Liver (tissue), 9 donors: ENCODE results near the gene CRAT. TPM values are rescaled to one million over a fixed set of nuclear protein-coding genes. Genes with fewer than 3 reads are reported as not detected.
A peak's percentile ranks its signal among the peaks of the same experiment; 100 is the strongest.

Experiments used
- DNase-seq: peaks from one replicate; pipeline ENCODE4 v3.0.0-alpha.2; 2017; ENCODE audit warnings: low spot score
- H3K27ac ChIP-seq, 2 donors: one replicate each; pipeline ENCODE4 v1.7.0; 2013; ENCODE audit warnings: inconsistent platforms in 2 of 2, low read length in 2 of 2, control low read depth in 1 of 2, low read depth in 1 of 2, mild to moderate bottlenecking in 1 of 2
- H3K27me3 ChIP-seq, 4 donors: one replicate each; pipeline versions ENCODE4 v1.6.1 to v1.7.0; 2013; ENCODE audit warnings: low read length in 3 of 4, inconsistent platforms in 1 of 4, mild to moderate bottlenecking in 1 of 4, moderate library complexity in 1 of 4; ENCODE audit not compliant: control insufficient read depth in 4 of 4, insufficient read depth in 4 of 4
- H3K36me3 ChIP-seq, 4 donors: one replicate each; pipeline versions ENCODE4 v1.6.1 to v1.7.0; 2013; ENCODE audit warnings: low read length in 3 of 4, mild to moderate bottlenecking in 3 of 4, low read depth in 1 of 4, moderate library complexity in 1 of 4; ENCODE audit not compliant: control insufficient read depth in 4 of 4, insufficient read depth in 3 of 4
- H3K4me1 ChIP-seq, 4 donors: one replicate each; pipeline versions ENCODE4 v1.6.1 to v1.7.0; 2013; ENCODE audit warnings: low read length in 3 of 4, mild to moderate bottlenecking in 3 of 4, moderate library complexity in 1 of 4; ENCODE audit not compliant: control insufficient read depth in 4 of 4, insufficient read depth in 4 of 4
- H3K4me3 ChIP-seq, 3 donors: one replicate each; pipeline versions ENCODE4 v1.6.1 to v1.7.0; 2013; ENCODE audit warnings: low read length in 3 of 3, control low read depth in 1 of 3, low read depth in 1 of 3, mild to moderate bottlenecking in 1 of 3
- H3K9ac ChIP-seq, 2 donors: one replicate each; pipeline ENCODE4 v1.7.0; 2013; ENCODE audit warnings: low read length in 2 of 2, mild to moderate bottlenecking in 2 of 2, moderate library complexity in 2 of 2, control low read depth in 1 of 2, low read depth in 1 of 2
- H3K9me3 ChIP-seq, 4 donors: one replicate each; pipeline versions ENCODE4 v1.6.1 to v1.7.0; 2013; ENCODE audit warnings: low read length in 3 of 4; ENCODE audit not compliant: control insufficient read depth in 4 of 4
- EGR1 ChIP-seq, 2 donors: IDR thresholded peaks; 2 replicates each; pipeline ENCODE4 v1.6.1; 2016 to 2018; ENCODE audit warnings: antibody characterized with exemption in 2 of 2, low read depth in 2 of 2
- FOXA1 ChIP-seq: IDR thresholded peaks from 2 replicates; pipeline ENCODE4 v1.6.1; 2016; ENCODE audit warnings: antibody characterized with exemption
- FOXA2 ChIP-seq: IDR thresholded peaks from 2 replicates; pipeline ENCODE4 v1.6.1; 2016; ENCODE audit warnings: antibody characterized with exemption
- GABPA ChIP-seq, 2 donors: IDR thresholded peaks in 1 of 2; conservative IDR thresholded peaks in 1 of 2; 2 replicates each; pipeline ENCODE4 v1.6.1; 2016; ENCODE audit warnings: antibody characterized with exemption in 2 of 2, mild to moderate bottlenecking in 1 of 2, moderate library complexity in 1 of 2
- HNF4A ChIP-seq, 2 donors: conservative IDR thresholded peaks; 2 replicates each; pipeline ENCODE4 v1.6.1; 2016; ENCODE audit warnings: antibody characterized with exemption in 2 of 2, mild to moderate bottlenecking in 2 of 2
- HNF4G ChIP-seq: IDR thresholded peaks from 2 replicates; pipeline ENCODE4 v1.6.1; 2016; ENCODE audit warnings: antibody characterized with exemption
- NR2F2 ChIP-seq: IDR thresholded peaks from 2 replicates; pipeline ENCODE4 v1.6.1; 2016; ENCODE audit warnings: antibody characterized with exemption
- RAD21 ChIP-seq, 2 donors: IDR thresholded peaks; 2 replicates each; pipeline ENCODE4 v1.6.1; 2016; ENCODE audit warnings: antibody characterized with exemption in 2 of 2, mild to moderate bottlenecking in 2 of 2
- SP1 ChIP-seq: IDR thresholded peaks from 2 replicates; pipeline ENCODE4 v1.6.1; 2018; ENCODE audit warnings: antibody characterized with exemption, mild to moderate bottlenecking
- TAF1 ChIP-seq: conservative IDR thresholded peaks from 2 replicates; pipeline ENCODE4 v1.6.1; 2016; ENCODE audit warnings: antibody characterized with exemption, mild to moderate bottlenecking
- WGBS: extraction: QIAGEN DNeasy Blood & Tissue Kit; methylation state at CpG from one replicate; pipeline ENCODE4 v1.1.7; 2013; 5-methylcytosine and 5-hydroxymethylcytosine counted together
- polyA plus RNA-seq, 2 donors: library from polyadenylated mRNA; stranded (reverse) in 1 of 2; unstranded in 1 of 2; fragments of 200-250 nt in 1 of 2; fragments of >200 nt in 1 of 2; fragmentation: Nextera tagmentation in 1 of 2; extraction: Ambion mirVana in 1 of 2; gene quantifications; one replicate each; pipeline versions ENCODE4 v1.2.1 to v1.2.3, GENCODE V29; 2013 to 2015
- total RNA-seq, 2 donors: library from RNA; depleted of rRNA; stranded (reverse); fragments of >200 nt; gene quantifications; one replicate each; pipeline ENCODE4 v1.2.3, GENCODE V29; 2014
- TF ChIP-seq, protein P1 (sequence below): IDR thresholded peaks from 2 replicates; pipeline ENCODE4 v1.6.1; 2016; ENCODE audit warnings: antibody characterized with exemption
- TF ChIP-seq, protein P2 (sequence below): fragments of 150-350 bp; IDR thresholded peaks from 2 replicates; pipeline ENCODE4 v1.5.1; 2017; ENCODE audit warnings: improper control_type of control experiment, low read depth, low read length; ENCODE audit not compliant: missing input control
- TF ChIP-seq, protein P3 (sequence below): IDR thresholded peaks from 2 replicates; pipeline ENCODE4 v1.6.1; 2016; ENCODE audit warnings: antibody characterized with exemption
- TF ChIP-seq, protein P4 (sequence below): IDR thresholded peaks from 2 replicates; pipeline ENCODE4 v1.6.1; 2016; ENCODE audit warnings: antibody characterized with exemption
- donor health status: healthy.
- donor health status: healthy.
- donor health status: healthy.
- donor health status: healthy.
- donor health status: healthy.

CRAT gene
- total and polyA plus RNA-seq, 4 donors: 33.8 to 121 (median 89.1) TPM

DNA sequence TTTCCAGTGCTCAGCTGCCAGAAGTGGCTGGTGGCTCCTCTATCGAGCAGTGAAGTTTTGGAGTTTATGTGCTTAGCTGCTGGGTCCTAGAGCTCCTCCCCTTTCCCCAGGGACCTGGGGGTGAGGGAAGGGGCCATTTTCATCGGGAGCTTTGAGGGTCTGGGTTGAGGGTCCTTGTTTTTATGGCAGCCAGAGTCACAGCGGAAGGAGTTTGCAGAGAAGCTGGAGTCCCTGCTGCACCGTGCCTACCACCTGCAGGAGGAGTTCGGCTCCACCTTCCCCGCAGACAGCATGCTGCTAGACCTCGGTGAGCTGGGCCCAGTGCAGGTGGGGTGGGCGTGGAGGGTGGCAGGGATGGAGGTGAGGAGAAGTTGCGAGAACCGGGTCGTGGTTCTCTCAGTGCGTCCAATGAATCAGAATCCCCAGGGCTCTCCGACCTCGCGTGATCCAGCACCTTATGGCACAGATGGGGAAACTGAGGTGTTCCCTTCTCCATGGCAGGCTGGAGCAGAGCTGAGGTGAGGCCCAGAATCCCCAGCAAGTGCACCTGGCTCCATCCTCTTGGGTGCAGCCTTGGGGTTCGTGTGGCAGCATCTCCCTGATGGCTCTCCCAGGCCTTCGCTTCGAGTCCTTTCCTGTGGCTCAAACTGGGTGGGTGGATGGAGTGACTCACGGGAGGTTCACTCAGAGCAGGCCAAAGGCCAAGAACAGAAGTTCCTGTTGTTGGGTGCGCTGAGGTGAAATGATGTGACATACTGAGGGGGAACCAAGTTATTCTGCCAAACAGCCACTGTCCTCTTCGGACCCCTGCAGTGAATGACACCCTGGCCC, 51.4 kb downstream of the CRAT start:
- Histone ChIP-seq H3K9ac (no peak overlapping the region), H3K4me1 (peaks cover 0 to 13% (median 5%) of the 10 kb centered on the region in 4 donors), H3K27ac (peak overlapping the region in 1 of 2 donors; percentile 13), H3K9me3 (no peaks in the 10 kb centered on the region), H3K4me3 (no peak overlapping the region), H3K27me3 (no peaks in the 10 kb centered on the region), H3K36me3 (peaks cover 0 to 21% (median 6%) of the 10 kb centered on the region in 4 donors)
- 89% methylated on average over 21 of the region's 21 CpGs for WGBS
- no peak for TF ChIP-seq FOXA2
- DNase-seq: no peak

DNA sequence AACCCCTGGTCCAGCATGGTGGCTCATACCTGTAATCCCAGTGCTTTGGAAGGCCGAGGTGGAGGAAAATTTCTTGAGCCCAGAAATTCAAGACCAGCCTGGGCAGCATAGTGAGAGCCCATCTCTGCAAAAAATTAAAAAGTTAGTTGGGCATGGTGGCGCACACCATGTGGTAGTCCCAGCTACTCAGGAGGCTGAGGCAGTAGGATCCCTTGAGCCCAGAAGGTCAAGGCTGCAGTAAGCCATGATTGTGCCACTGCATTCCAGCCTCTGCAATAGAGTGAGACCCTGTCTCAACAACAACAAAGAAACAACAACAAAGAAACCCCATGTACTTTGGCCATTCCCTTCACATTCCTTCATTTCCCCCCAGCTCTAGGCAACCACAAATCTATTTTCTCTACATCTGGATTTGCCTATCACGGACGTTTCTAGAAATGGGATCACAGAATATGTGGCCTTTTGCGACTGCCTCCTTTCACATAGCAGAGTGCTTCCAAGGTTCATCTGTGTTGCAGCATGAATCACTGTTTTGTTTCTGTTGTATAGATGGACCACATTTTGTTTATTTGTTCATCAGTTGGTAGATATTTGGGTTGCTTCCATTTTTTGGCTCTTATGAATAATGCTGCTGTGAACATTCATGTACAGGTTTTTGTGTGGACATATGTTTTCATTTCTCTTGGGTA, 56.3 kb downstream of the CRAT start:
- TF ChIP-seq, protein P1, sequence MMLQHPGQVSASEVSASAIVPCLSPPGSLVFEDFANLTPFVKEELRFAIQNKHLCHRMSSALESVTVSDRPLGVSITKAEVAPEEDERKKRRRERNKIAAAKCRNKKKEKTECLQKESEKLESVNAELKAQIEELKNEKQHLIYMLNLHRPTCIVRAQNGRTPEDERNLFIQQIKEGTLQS: no peak
- TF ChIP-seq EGR1 (IDR thresholded peaks at IDR 0.05; ENCODE audit: low read depth in 2 of 2) (no peak), TAF1 (no peak), FOXA1 (no peak), NR2F2 (no peak), HNF4A (conservative IDR thresholded peaks at IDR 0.05) (no peak), SP1 (no peak), FOXA2 (no peak), GABPA (IDR thresholded peaks at IDR 0.05 in 1 of 2, conservative IDR thresholded peaks at IDR 0.05 in 1 of 2) (no peak), RAD21 (IDR thresholded peaks at IDR 0.05) (no peak), HNF4G (no peak)
- TF ChIP-seq, protein P2, sequence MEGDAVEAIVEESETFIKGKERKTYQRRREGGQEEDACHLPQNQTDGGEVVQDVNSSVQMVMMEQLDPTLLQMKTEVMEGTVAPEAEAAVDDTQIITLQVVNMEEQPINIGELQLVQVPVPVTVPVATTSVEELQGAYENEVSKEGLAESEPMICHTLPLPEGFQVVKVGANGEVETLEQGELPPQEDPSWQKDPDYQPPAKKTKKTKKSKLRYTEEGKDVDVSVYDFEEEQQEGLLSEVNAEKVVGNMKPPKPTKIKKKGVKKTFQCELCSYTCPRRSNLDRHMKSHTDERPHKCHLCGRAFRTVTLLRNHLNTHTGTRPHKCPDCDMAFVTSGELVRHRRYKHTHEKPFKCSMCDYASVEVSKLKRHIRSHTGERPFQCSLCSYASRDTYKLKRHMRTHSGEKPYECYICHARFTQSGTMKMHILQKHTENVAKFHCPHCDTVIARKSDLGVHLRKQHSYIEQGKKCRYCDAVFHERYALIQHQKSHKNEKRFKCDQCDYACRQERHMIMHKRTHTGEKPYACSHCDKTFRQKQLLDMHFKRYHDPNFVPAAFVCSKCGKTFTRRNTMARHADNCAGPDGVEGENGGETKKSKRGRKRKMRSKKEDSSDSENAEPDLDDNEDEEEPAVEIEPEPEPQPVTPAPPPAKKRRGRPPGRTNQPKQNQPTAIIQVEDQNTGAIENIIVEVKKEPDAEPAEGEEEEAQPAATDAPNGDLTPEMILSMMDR: no peak
- TF ChIP-seq, protein P3, sequence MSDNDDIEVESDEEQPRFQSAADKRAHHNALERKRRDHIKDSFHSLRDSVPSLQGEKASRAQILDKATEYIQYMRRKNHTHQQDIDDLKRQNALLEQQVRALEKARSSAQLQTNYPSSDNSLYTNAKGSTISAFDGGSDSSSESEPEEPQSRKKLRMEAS: no peak
- TF ChIP-seq, protein P4, sequence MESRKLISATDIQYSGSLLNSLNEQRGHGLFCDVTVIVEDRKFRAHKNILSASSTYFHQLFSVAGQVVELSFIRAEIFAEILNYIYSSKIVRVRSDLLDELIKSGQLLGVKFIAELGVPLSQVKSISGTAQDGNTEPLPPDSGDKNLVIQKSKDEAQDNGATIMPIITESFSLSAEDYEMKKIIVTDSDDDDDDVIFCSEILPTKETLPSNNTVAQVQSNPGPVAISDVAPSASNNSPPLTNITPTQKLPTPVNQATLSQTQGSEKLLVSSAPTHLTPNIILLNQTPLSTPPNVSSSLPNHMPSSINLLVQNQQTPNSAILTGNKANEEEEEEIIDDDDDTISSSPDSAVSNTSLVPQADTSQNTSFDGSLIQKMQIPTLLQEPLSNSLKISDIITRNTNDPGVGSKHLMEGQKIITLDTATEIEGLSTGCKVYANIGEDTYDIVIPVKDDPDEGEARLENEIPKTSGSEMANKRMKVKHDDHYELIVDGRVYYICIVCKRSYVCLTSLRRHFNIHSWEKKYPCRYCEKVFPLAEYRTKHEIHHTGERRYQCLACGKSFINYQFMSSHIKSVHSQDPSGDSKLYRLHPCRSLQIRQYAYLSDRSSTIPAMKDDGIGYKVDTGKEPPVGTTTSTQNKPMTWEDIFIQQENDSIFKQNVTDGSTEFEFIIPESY: no peak
- Histone ChIP-seq H3K36me3 (peaks cover 5 to 17% (median 6%) of the 10 kb centered on the region in 4 donors), H3K27me3 (no peaks in the 10 kb centered on the region), H3K9ac (no peak overlapping the region), H3K4me3 (no peak overlapping the region), H3K4me1 (peaks cover 0 to 14% (median 9%) of the 10 kb centered on the region in 4 donors), H3K9me3 (no peaks in the 10 kb centered on the region), H3K27ac (no peak overlapping the region)
- DNase-seq: no peak
- 84% methylated on average over 5 of the region's 5 CpGs for WGBS
